GM12873 (cell line): ENCODE results near the gene RNF187.

Experiments
- CTCF ChIP-seq: IDR thresholded peaks from 2 replicates; pipeline ENCODE4 v1.5.1; 2012; ENCODE audit warnings: low read depth, mild to moderate bottlenecking, moderate library complexity, low read length, control low read depth; ENCODE audit not compliant: insufficient read depth; ENCODE audit errors: missing control alignments

The RNF187 gene

DNA sequence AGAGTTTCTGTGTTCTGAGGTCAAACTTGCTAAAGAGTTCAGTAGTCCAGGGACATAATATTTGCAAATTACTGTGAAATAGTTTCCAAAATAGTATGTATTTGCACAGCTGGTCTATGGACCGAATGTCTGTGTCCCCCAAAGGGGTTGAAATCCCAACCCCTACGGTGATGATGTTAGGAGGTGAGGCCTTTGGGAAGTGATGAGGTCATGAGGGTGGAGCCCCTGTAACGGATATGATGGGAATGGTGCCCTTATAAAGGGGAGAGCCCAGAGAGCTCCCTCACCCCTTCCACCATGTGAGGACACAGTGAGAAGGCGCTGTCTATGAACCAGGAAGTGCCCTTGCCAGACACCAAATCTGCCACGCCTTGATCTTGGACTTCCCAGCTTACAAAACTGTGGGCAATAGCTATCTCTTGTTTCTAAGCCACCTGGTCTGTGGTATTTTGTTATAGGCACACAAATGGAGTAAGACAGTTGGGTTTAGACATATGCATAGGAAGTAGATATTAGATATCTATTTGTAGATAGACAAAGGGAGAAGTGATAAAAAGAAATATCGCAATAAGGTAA is 21.7 kb downstream of the RNF187 start:
- no peak for TF ChIP-seq CTCF

DNA sequence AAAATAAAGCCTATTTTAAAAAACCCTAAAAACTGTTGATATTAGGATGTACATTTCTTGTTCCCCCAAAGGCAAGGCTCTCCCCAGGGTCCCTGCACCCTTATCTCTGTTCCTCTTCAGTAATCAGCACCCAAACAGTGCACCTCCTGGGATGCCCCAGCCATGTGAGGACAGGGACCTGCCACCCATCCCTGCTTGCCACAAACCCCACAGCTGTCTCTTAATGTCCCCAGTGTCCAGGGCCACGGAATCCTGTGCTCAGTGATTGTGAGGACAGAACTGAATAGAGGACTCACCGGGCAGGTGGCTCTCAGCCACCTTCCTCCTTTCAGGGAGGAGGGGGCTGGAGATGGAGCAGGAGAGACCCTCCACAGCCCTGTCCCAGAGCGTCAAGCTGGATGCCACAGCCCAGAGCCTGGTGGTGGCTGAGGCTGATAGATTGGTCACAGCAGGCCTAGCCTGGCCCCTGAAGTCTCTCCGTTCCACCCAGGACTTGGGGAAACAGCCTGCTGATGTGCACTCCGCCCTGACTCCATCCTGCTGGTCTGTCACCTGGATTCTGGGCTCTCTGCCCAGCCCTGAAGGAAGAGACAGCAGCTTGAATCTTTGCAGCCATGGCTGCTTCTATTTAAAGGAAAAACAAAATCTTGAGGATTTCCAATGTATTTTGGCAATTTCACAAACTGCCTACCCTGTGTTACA is 23.1 kb downstream of the RNF187 start:
- no peak for TF ChIP-seq CTCF

DNA sequence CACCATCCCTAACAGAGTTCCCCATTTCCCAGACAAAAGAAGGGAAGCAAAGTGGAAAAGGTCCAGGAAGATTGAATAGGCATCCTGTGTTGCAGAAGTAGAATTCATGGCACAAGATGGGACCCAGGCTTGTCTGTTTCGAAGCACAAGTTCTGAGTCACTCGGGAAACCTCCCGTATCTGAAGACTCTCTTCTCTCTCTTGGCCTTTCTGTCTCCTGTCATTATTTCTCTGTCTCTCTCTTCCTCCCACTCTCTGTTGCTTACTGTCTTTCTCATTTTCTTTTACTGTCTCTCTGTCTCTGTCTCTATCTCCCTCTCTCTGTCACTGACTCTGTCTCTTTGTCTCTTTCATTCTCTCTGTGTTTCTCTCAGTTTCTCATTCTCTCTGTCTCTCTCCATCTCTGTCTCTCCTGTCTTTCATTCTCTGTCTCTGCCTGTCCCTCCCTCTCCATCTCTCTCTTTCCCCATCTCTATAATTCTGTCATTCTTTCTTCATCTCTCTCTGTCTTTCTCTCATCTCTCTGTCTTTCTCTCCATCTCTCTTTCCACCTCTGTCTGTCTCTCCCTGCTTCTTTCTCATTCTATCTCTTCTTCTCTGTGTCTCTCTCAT is 23.7 kb downstream of the RNF187 start:
- no peak for TF ChIP-seq CTCF

- TF ChIP-seq CTCF, result no peak
These were observed 24.6 kb downstream of the RNF187 start for GRCh38 chr1:228511546-228512445.

DNA sequence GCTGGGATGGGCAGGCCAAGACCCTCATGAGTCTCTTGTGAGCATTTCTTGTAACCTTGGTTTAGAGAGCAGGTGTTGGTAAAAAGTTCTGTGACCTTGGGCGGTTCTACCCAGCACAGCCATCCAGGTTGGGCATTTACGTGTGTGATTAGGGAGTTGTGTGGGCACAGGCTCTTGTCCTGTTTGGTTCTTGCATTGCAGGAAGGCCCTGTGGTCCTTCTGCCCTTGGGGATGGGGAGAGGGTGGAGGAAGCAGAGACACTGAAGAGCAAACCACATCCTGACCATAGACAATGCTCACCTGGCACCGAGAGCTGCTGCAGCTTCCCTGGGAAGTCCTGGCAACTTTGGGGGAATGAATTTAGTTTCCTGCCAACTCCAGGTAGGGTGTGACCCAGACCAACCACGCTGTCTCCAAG is 25.6 kb downstream of the RNF187 start:
- TF ChIP-seq CTCF, result no peak

- no peak for TF ChIP-seq CTCF
These were observed 26.2 kb downstream of the RNF187 start for GRCh38 chr1:228513236-228513900.

DNA sequence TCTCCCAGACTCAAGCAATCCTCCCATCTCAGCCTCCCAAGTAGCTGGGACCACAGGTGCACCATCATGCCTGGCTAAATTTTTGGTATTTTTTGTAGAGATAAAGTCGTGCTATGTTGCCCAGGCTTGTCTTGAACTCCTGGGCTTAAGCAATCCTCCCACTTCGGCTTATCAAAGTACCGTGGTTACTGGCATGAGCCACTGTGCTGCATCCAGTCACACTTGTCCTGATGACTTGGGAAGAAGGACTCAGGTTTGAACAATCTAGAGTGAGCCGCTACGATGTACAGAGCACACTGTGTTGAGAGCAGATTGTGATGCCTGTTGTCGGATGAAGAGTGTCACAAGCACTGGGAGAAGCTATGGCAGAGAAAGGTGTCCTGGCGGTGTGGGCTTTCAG is 27.2 kb downstream of the RNF187 start:
- TF ChIP-seq CTCF, result no peak
